WERI-Rb-1 (cell line): ENCODE data around the gene PKHD1.

ENCODE experiments used
- DNase-seq: peaks from one replicate; pipeline ENCODE4 v3.0.0-alpha.2; 2020
- H3K27ac ChIP-seq: fragments of 250-450 bp; sonication (Bioruptor Pico); 2 replicates; pipeline ENCODE4 v1.5.1; 2020; ENCODE audit warnings: mild to moderate bottlenecking, moderate library complexity
- H3K27me3 ChIP-seq: fragments of 250-450 bp; sonication (Bioruptor Pico); 2 replicates; pipeline ENCODE4 v1.5.1; 2021; ENCODE audit warnings: mild to moderate bottlenecking, low read depth, moderate library complexity; ENCODE audit not compliant: insufficient read depth, severe bottlenecking
- H3K36me3 ChIP-seq: fragments of 250-450 bp; sonication (Bioruptor Pico); 2 replicates; pipeline ENCODE4 v1.5.1; 2020; ENCODE audit warnings: mild to moderate bottlenecking, moderate library complexity
- H3K4me3 ChIP-seq: 2 replicates; pipeline ENCODE4 v1.5.1; 2011; ENCODE audit warnings: low read depth, mild to moderate bottlenecking, control low read depth, low read length
- H3K9me3 ChIP-seq: fragments of 250-450 bp; sonication (Bioruptor Pico); 2 replicates; pipeline ENCODE4 v1.5.1; 2021; ENCODE audit warnings: mild to moderate bottlenecking, moderate library complexity; ENCODE audit not compliant: severe bottlenecking
- TF ChIP-seq, protein P1 (sequence below): IDR thresholded peaks from 2 replicates; pipeline ENCODE4 v1.5.1; 2011; ENCODE audit warnings: low read depth, mild to moderate bottlenecking, control low read depth, inconsistent platforms, low read length

Gene PKHD1

GRCh38 chr6:52103623-52104022, 16.2 kb upstream of the PKHD1 start:
- TF ChIP-seq, protein P1, sequence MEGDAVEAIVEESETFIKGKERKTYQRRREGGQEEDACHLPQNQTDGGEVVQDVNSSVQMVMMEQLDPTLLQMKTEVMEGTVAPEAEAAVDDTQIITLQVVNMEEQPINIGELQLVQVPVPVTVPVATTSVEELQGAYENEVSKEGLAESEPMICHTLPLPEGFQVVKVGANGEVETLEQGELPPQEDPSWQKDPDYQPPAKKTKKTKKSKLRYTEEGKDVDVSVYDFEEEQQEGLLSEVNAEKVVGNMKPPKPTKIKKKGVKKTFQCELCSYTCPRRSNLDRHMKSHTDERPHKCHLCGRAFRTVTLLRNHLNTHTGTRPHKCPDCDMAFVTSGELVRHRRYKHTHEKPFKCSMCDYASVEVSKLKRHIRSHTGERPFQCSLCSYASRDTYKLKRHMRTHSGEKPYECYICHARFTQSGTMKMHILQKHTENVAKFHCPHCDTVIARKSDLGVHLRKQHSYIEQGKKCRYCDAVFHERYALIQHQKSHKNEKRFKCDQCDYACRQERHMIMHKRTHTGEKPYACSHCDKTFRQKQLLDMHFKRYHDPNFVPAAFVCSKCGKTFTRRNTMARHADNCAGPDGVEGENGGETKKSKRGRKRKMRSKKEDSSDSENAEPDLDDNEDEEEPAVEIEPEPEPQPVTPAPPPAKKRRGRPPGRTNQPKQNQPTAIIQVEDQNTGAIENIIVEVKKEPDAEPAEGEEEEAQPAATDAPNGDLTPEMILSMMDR = no peak
- no peaks in the 10 kb centered on the region for H3K36me3 ChIP-seq

GRCh38 chr6:52102405-52102804, 15.0 kb upstream of the PKHD1 start:
- TF ChIP-seq, protein P1 = no peak
- Histone ChIP-seq H3K27me3 (no peaks in the 10 kb centered on the region), H3K4me3 (no peak overlapping the region), H3K9me3 (peaks cover under 1% of the 10 kb centered on the region), H3K36me3 (no peaks in the 10 kb centered on the region), H3K27ac (no peak overlapping the region)
- no peak for DNase-seq

More at GRCh38 chr6:52103623-52104022, 16.2 kb upstream of the PKHD1 start:
- Histone ChIP-seq H3K27me3 (no peaks in the 10 kb centered on the region), H3K9me3 (no peaks in the 10 kb centered on the region), H3K4me3 (no peak overlapping the region), H3K27ac (no peak overlapping the region)
- DNase-seq = no peak

- H3K27ac ChIP-seq = no peak overlapping the region
- no peaks in the 10 kb centered on the region for H3K27me3 ChIP-seq
- peaks cover 10% of the 10 kb centered on the region for H3K9me3 ChIP-seq
- no peaks in the 10 kb centered on the region for H3K36me3 ChIP-seq
- TF ChIP-seq, protein P1 = no peak
- no peak for DNase-seq
- H3K4me3 ChIP-seq = no peak overlapping the region
Measured at GRCh38 chr6:52098721-52099120, 11.3 kb upstream of the PKHD1 start.

DNA sequence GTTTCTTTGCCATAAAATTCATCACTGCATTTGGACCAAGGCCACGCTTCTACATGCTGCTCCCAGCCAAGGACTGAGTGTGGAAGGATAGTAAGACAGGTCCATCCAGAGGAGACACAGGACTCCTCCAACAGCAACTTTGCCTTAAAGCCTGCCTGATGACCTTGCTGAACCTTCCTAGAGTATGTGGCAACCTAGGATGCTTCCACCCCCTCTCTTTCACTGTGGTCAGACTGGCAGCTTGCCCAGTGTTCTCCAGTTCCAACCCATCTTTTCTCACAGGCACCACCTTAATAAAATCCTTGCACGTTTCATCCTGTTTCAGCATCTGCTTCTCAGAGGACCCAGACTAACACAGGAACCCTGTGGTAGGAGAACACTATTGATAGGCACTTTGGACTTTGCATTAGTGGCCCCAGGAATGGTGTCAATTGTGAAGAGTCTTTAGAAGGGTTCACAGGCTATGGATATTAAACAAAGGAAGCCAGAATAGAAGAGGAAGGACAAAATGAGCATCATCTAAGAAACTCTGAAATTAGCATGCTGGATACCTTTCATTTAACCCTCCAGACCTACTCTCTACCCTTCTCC, 2.4 kb upstream of the PKHD1 start:
- TF ChIP-seq, protein P1 = no peak
- peaks cover 6% of the 10 kb centered on the region for H3K9me3 ChIP-seq
- H3K36me3 ChIP-seq = no peaks in the 10 kb centered on the region
- no peak for DNase-seq
- no peak overlapping the region for H3K4me3 ChIP-seq
- H3K27ac ChIP-seq = no peak overlapping the region
- H3K27me3 ChIP-seq = no peaks in the 10 kb centered on the region

DNA sequence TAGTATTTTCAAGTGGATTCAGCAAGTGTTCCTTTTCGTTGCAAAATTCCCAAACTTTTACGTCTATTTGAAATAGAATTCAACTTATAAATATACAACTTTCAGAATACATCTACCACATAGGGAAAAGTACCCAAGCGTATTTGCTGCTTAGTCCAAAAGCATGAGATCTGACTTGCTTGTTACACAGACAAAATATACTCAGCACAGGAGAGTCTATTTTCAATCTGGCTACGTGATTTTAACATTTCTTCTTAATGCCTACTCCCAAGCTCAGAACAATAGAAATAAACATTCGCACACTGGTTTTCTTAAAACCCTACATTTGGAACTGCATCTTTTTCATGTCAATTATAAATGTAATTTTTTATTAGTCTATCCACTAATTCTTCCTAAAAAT, 672 bp downstream of the PKHD1 start:
- H3K27me3 ChIP-seq = no peaks in the 10 kb centered on the region
- H3K36me3 ChIP-seq = no peaks in the 10 kb centered on the region
- H3K9me3 ChIP-seq = peaks cover 5% of the 10 kb centered on the region
- TF ChIP-seq, protein P1 = no peak
- H3K4me3 ChIP-seq = no peak overlapping the region
- no peak for DNase-seq
- H3K27ac ChIP-seq = no peak overlapping the region

DNA sequence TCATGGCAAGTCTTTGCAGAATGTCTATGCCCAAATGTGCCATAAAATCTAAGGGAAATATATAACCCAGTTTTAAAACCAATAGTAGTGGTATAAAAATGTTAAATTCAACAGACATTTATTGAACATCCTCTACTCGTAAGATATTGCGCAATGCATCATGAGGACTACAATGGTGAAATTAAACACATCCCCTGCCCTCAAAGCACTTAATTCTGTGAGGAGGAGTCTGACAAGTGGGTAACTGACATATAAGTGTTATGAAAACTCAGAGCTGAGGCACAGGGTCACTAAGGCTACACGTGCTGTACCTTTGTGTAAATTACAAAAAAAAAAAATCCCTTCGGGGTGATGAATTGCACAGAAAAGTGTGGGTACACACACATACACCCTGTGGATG, 6.2 kb downstream of the PKHD1 start:
- Histone ChIP-seq H3K4me3 (no peak overlapping the region), H3K36me3 (no peaks in the 10 kb centered on the region), H3K9me3 (no peaks in the 10 kb centered on the region), H3K27me3 (no peaks in the 10 kb centered on the region), H3K27ac (no peak overlapping the region)
- DNase-seq = no peak
- TF ChIP-seq, protein P1 = no peak
